Osteoblast (primary cell): ENCODE measurements around the gene CCL26. TPM values are rescaled to one million over a fixed set of nuclear protein-coding genes. Genes with fewer than 3 reads are reported as not detected.

Experiments used
- DNase-seq: peaks from one replicate; pipeline ENCODE4 v3.0.0; 2011; ENCODE audit warnings: low spot score, mixed read lengths; ENCODE audit not compliant: insufficient read length; ENCODE audit errors: missing footprints
- H2AFZ ChIP-seq: 2 replicates; pipeline ENCODE4 v1.6.0; 2011; ENCODE audit warnings: mild to moderate bottlenecking, low read length
- H3K27ac ChIP-seq: 2 replicates; pipeline ENCODE4 v1.5.1; 2011; ENCODE audit warnings: mild to moderate bottlenecking, low read depth, low read length, moderate library complexity
- H3K27me3 ChIP-seq: 2 replicates; pipeline ENCODE4 v1.6.0; 2012; ENCODE audit warnings: mild to moderate bottlenecking, control low read depth, inconsistent platforms, low read length, moderate library complexity; ENCODE audit not compliant: insufficient read depth
- H3K36me3 ChIP-seq: 2 replicates; pipeline ENCODE4 v1.5.1; 2011; ENCODE audit warnings: mild to moderate bottlenecking, low read length, control low read depth, moderate library complexity; ENCODE audit not compliant: insufficient read depth
- H3K4me1 ChIP-seq: 2 replicates; pipeline ENCODE4 v1.5.1; 2011; ENCODE audit warnings: mild to moderate bottlenecking, low read length, control low read depth, moderate library complexity; ENCODE audit not compliant: insufficient read depth
- H3K4me2 ChIP-seq: 2 replicates; pipeline ENCODE4 v1.6.0; 2011; ENCODE audit warnings: mild to moderate bottlenecking, low read length; ENCODE audit not compliant: insufficient read depth
- H3K4me3 ChIP-seq: fragments of 200-600 bp; sonication (generic); 3 replicates; pipeline ENCODE4 v1.5.1; 2012; ENCODE audit warnings: mild to moderate bottlenecking, low read length, inconsistent platforms; ENCODE audit not compliant: insufficient read depth
- H3K79me2 ChIP-seq: 2 replicates; pipeline ENCODE4 v1.6.0; 2012; ENCODE audit warnings: mild to moderate bottlenecking, low read length, control low read depth, inconsistent platforms; ENCODE audit not compliant: insufficient read depth
- H3K9me3 ChIP-seq: 2 replicates; pipeline ENCODE4 v1.5.1; 2011; ENCODE audit warnings: low read depth, low read length, control low read depth
- H4K20me1 ChIP-seq: 2 replicates; pipeline ENCODE4 v1.6.0; 2012; ENCODE audit warnings: mild to moderate bottlenecking, low read length, control low read depth; ENCODE audit not compliant: insufficient read depth
- total RNA-seq: library from RNA; depleted of rRNA; stranded (reverse); fragments of >200 nt; gene quantifications from 2 replicates; pipeline ENCODE4 v1.2.3, GENCODE V29; 2012
- TF ChIP-seq, protein P1 (sequence below): IDR thresholded peaks from 2 replicates; pipeline ENCODE4 v1.5.1; 2011; ENCODE audit warnings: mild to moderate bottlenecking, low read depth, low read length, moderate library complexity; ENCODE audit errors: extremely low read depth

Gene CCL26
- total RNA-seq, 1 donor, result 1.1 TPM

DNA sequence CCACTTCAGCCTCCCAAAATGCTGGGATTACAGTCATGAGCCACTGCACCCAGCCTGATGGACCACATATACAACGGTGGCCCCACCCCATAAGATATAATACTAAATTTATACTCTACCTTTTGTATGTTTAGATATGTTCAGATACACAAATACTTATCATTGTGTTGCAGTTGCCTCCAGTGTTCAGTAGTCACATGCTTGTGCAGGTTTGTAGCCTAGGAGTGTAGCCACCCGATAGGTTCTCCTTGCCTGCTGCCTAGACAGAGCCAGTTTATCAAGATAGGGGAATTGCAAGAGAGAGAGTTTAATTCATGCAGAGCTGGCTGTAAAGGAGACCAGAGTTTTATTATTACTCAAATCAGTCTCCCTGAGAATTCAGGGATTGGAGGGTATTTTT lies 32.0 kb upstream of the CCL26 start:
- TF ChIP-seq, protein P1, sequence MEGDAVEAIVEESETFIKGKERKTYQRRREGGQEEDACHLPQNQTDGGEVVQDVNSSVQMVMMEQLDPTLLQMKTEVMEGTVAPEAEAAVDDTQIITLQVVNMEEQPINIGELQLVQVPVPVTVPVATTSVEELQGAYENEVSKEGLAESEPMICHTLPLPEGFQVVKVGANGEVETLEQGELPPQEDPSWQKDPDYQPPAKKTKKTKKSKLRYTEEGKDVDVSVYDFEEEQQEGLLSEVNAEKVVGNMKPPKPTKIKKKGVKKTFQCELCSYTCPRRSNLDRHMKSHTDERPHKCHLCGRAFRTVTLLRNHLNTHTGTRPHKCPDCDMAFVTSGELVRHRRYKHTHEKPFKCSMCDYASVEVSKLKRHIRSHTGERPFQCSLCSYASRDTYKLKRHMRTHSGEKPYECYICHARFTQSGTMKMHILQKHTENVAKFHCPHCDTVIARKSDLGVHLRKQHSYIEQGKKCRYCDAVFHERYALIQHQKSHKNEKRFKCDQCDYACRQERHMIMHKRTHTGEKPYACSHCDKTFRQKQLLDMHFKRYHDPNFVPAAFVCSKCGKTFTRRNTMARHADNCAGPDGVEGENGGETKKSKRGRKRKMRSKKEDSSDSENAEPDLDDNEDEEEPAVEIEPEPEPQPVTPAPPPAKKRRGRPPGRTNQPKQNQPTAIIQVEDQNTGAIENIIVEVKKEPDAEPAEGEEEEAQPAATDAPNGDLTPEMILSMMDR, result no peak
- no peak for DNase-seq
- peaks cover 8% of the 10 kb centered on the region for H3K9me3 ChIP-seq
- no peaks in the 10 kb centered on the region for H4K20me1 ChIP-seq
- H3K79me2 ChIP-seq, result no peaks in the 10 kb centered on the region
- H3K36me3 ChIP-seq, result no peaks in the 10 kb centered on the region
- no peaks in the 10 kb centered on the region for H3K4me1 ChIP-seq
- peaks cover 4% of the 10 kb centered on the region for H3K27me3 ChIP-seq
- no peak overlapping the region for H3K4me2 ChIP-seq
- H3K4me3 ChIP-seq, result no peak overlapping the region
- H3K27ac ChIP-seq, result no peak overlapping the region
- H2AFZ ChIP-seq, result no peak overlapping the region

DNA sequence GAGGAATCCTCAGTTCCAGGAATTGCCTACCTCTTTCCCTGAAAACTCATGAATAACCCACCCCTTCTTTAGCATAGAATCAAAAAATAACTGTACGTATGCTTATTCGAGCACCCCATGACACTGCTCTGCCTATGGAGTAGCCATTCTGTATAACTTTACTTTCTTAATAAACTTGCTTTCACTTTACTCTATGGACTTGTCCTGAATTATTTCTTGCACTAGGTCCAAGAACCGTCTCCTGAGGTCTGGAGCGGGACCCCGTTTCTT lies 30.5 kb upstream of the CCL26 start:
- H4K20me1 ChIP-seq, result no peaks in the 10 kb centered on the region
- H3K4me3 ChIP-seq, result no peak overlapping the region
- H2AFZ ChIP-seq, result no peak overlapping the region
- TF ChIP-seq, protein P1, result no peak
- H3K27ac ChIP-seq, result no peak overlapping the region
- H3K4me2 ChIP-seq, result no peak overlapping the region
- no peaks in the 10 kb centered on the region for H3K36me3 ChIP-seq
- no peaks in the 10 kb centered on the region for H3K79me2 ChIP-seq
- peaks cover 4% of the 10 kb centered on the region for H3K27me3 ChIP-seq
- peaks cover 8% of the 10 kb centered on the region for H3K9me3 ChIP-seq
- DNase-seq, result no peak
- H3K4me1 ChIP-seq, result no peaks in the 10 kb centered on the region

DNA sequence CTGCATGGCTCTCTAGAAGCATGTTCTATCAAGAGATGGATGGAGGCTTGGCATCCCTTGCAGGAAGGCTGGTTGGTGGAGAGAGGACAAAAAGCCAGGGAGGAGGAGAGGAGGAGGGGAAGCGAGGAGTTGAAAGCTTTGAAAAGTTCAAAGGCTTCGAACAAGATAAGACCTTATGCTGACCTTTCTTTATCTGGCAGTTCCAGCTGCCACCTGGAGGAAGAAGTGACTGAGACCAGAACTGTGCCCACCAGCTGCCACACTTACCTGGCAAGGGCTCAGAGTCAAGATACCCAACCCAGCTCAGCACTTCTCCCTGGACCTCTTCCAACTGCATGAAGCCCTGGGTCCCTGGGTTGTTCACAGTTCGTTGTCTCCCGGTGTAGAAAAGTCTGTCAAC lies 26.8 kb upstream of the CCL26 start:
- H3K79me2 ChIP-seq, result no peaks in the 10 kb centered on the region
- H3K27ac ChIP-seq, result no peak overlapping the region
- no peaks in the 10 kb centered on the region for H3K36me3 ChIP-seq
- H3K4me1 ChIP-seq, result no peaks in the 10 kb centered on the region
- H3K9me3 ChIP-seq, result no peaks in the 10 kb centered on the region
- TF ChIP-seq, protein P1, result no peak
- no peak overlapping the region for H2AFZ ChIP-seq
- no peak overlapping the region for H3K4me2 ChIP-seq
- no peak for DNase-seq
- peaks cover 14% of the 10 kb centered on the region for H3K27me3 ChIP-seq
- no peaks in the 10 kb centered on the region for H4K20me1 ChIP-seq
- H3K4me3 ChIP-seq, result no peak overlapping the region

DNA sequence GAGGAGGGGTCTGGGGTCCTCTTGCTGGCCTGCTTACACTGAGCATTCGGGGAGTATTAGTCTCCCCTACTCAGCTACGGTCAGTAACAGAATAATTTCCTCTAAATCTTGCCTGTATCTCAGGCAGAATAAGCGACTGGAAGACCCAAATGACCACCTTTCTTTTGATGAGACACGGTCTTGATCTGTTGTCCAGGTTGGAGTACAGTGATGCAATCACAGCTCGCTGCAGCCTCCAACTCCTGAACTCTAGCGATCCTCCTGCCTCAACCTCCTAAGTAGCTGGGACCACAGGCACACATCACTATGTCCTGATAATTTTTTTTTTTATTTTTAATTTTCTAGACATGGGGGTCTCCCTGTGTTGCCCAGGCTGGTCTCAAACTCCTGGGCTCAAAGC lies 24.4 kb upstream of the CCL26 start:
- no peaks in the 10 kb centered on the region for H3K36me3 ChIP-seq
- no peak overlapping the region for H3K4me3 ChIP-seq
- TF ChIP-seq, protein P1, result no peak
- no peak overlapping the region for H3K27ac ChIP-seq
- H3K9me3 ChIP-seq, result no peaks in the 10 kb centered on the region
- no peak overlapping the region for H3K4me2 ChIP-seq
- DNase-seq, result peak; percentile 83
- H2AFZ ChIP-seq, result no peak overlapping the region
- H3K4me1 ChIP-seq, result peaks cover 4% of the 10 kb centered on the region
- no peaks in the 10 kb centered on the region for H4K20me1 ChIP-seq
- H3K27me3 ChIP-seq, result peaks cover 10% of the 10 kb centered on the region
- H3K79me2 ChIP-seq, result no peaks in the 10 kb centered on the region
